Measurements from ENCODE around the gene S100PBP.
A peak's percentile ranks its signal among the peaks of the same experiment; 100 is the strongest.

Gene S100PBP

GRCh38 chr1:32878183-32878582 lies 60.7 kb downstream of the S100PBP start:
- no peak overlapping the region for H3K4me3 ChIP-seq (ENCODE audit: insufficient read depth, low read depth, low read length)
- peaks cover 31% of the 10 kb centered on the region for H3K4me1 ChIP-seq (ENCODE audit: control insufficient read depth, insufficient read depth, low read length)
- H3K27ac ChIP-seq (ENCODE audit: insufficient read depth, low read depth, low read length, poor library complexity, severe bottlenecking): no peak overlapping the region
- H3K9me3 ChIP-seq (ENCODE audit: control insufficient read depth, low read length): no peaks in the 10 kb centered on the region
- WGBS, 2 experiments: 71 to 79% methylated on average over 6 of the region's 6 CpGs
- H3K36me3 ChIP-seq (ENCODE audit: control insufficient read depth, insufficient read depth, low read length): no peaks in the 10 kb centered on the region
- no peaks in the 10 kb centered on the region for H3K27me3 ChIP-seq (ENCODE audit: control insufficient read depth, insufficient read depth, low read length, poor library complexity, severe bottlenecking)

GRCh38 chr1:32878637-32879041 lies 61.2 kb downstream of the S100PBP start:
- Histone ChIP-seq H3K4me1 (ENCODE audit: control insufficient read depth, insufficient read depth, low read length) (peaks cover 31% of the 10 kb centered on the region), H3K9me3 (ENCODE audit: control insufficient read depth, low read length) (no peaks in the 10 kb centered on the region)

GRCh38 chr1:32881291-32881690 lies 63.8 kb downstream of the S100PBP start:
- WGBS, 2 experiments: 93% methylated on average over 5 of the region's 5 CpGs

More at GRCh38 chr1:32878637-32879041, 61.2 kb downstream of the S100PBP start:
- 80 to 84% methylated on average over 5 of the region's 5 CpGs for WGBS, 2 experiments
- Histone ChIP-seq H3K4me3 (ENCODE audit: insufficient read depth, low read depth, low read length) (no peak overlapping the region), H3K36me3 (ENCODE audit: control insufficient read depth, insufficient read depth, low read length) (no peaks in the 10 kb centered on the region), H3K27me3 (ENCODE audit: control insufficient read depth, insufficient read depth, low read length, poor library complexity, severe bottlenecking) (no peaks in the 10 kb centered on the region), H3K27ac (ENCODE audit: insufficient read depth, low read depth, low read length, poor library complexity, severe bottlenecking) (no peak overlapping the region)

GRCh38 chr1:32881871-32882850 lies 64.7 kb downstream of the S100PBP start:
- WGBS, 2 experiments: 62 to 65% methylated on average over 20 to 21 of the region's 22 CpGs
- H3K27me3 ChIP-seq (ENCODE audit: control insufficient read depth, insufficient read depth, low read length, poor library complexity, severe bottlenecking): peaks cover 28% of the 10 kb centered on the region

More at GRCh38 chr1:32881291-32881690, 63.8 kb downstream of the S100PBP start:
- Histone ChIP-seq H3K4me3 (ENCODE audit: insufficient read depth, low read depth, low read length) (no peak overlapping the region), H3K36me3 (ENCODE audit: control insufficient read depth, insufficient read depth, low read length) (no peaks in the 10 kb centered on the region), H3K4me1 (ENCODE audit: control insufficient read depth, insufficient read depth, low read length) (peaks cover 35% of the 10 kb centered on the region), H3K9me3 (ENCODE audit: control insufficient read depth, low read length) (no peaks in the 10 kb centered on the region), H3K27ac (ENCODE audit: insufficient read depth, low read depth, low read length, poor library complexity, severe bottlenecking) (no peak overlapping the region), H3K27me3 (ENCODE audit: control insufficient read depth, insufficient read depth, low read length, poor library complexity, severe bottlenecking) (peaks cover 19% of the 10 kb centered on the region)

GRCh38 chr1:32883338-32884031 lies 66.0 kb downstream of the S100PBP start:
- H3K27me3 ChIP-seq (ENCODE audit: control insufficient read depth, insufficient read depth, low read length, poor library complexity, severe bottlenecking): peaks cover 39% of the 10 kb centered on the region
- no peaks in the 10 kb centered on the region for H3K9me3 ChIP-seq (ENCODE audit: control insufficient read depth, low read length)
- no peak overlapping the region for H3K27ac ChIP-seq (ENCODE audit: insufficient read depth, low read depth, low read length, poor library complexity, severe bottlenecking)
- 89 to 90% methylated on average over 7 of the region's 7 CpGs for WGBS, 2 experiments
- no peaks in the 10 kb centered on the region for H3K36me3 ChIP-seq (ENCODE audit: control insufficient read depth, insufficient read depth, low read length)
- H3K4me3 ChIP-seq (ENCODE audit: insufficient read depth, low read depth, low read length): no peak overlapping the region
- peaks cover 15% of the 10 kb centered on the region for H3K4me1 ChIP-seq (ENCODE audit: control insufficient read depth, insufficient read depth, low read length)

More at GRCh38 chr1:32881871-32882850, 64.7 kb downstream of the S100PBP start:
- no peaks in the 10 kb centered on the region for H3K36me3 ChIP-seq (ENCODE audit: control insufficient read depth, insufficient read depth, low read length)
- H3K4me3 ChIP-seq (ENCODE audit: insufficient read depth, low read depth, low read length): no peak overlapping the region
- no peaks in the 10 kb centered on the region for H3K9me3 ChIP-seq (ENCODE audit: control insufficient read depth, low read length)
- peaks cover 29% of the 10 kb centered on the region for H3K4me1 ChIP-seq (ENCODE audit: control insufficient read depth, insufficient read depth, low read length)
- no peak overlapping the region for H3K27ac ChIP-seq (ENCODE audit: insufficient read depth, low read depth, low read length, poor library complexity, severe bottlenecking)

GRCh38 chr1:32884032-32884372 lies 66.5 kb downstream of the S100PBP start:
- WGBS, 2 experiments: 80 to 89% methylated on average over 4 of the region's 4 CpGs

GRCh38 chr1:32884726-32885125 lies 67.3 kb downstream of the S100PBP start:
- Histone ChIP-seq H3K27ac (ENCODE audit: insufficient read depth, low read depth, low read length, poor library complexity, severe bottlenecking) (no peak overlapping the region), H3K9me3 (ENCODE audit: control insufficient read depth, low read length) (no peaks in the 10 kb centered on the region), H3K4me3 (ENCODE audit: insufficient read depth, low read depth, low read length) (no peak overlapping the region), H3K27me3 (ENCODE audit: control insufficient read depth, insufficient read depth, low read length, poor library complexity, severe bottlenecking) (peaks cover 39% of the 10 kb centered on the region), H3K36me3 (ENCODE audit: control insufficient read depth, insufficient read depth, low read length) (no peaks in the 10 kb centered on the region), H3K4me1 (ENCODE audit: control insufficient read depth, insufficient read depth, low read length) (peaks cover 14% of the 10 kb centered on the region)
- WGBS, 2 experiments: 62 to 65% methylated on average over 12 of the region's 12 CpGs

More at GRCh38 chr1:32884032-32884372, 66.5 kb downstream of the S100PBP start:
- no peak overlapping the region for H3K4me3 ChIP-seq (ENCODE audit: insufficient read depth, low read depth, low read length)
- H3K4me1 ChIP-seq (ENCODE audit: control insufficient read depth, insufficient read depth, low read length): peaks cover 14% of the 10 kb centered on the region
- no peaks in the 10 kb centered on the region for H3K36me3 ChIP-seq (ENCODE audit: control insufficient read depth, insufficient read depth, low read length)
- H3K27me3 ChIP-seq (ENCODE audit: control insufficient read depth, insufficient read depth, low read length, poor library complexity, severe bottlenecking): peaks cover 39% of the 10 kb centered on the region
- no peaks in the 10 kb centered on the region for H3K9me3 ChIP-seq (ENCODE audit: control insufficient read depth, low read length)
- H3K27ac ChIP-seq (ENCODE audit: insufficient read depth, low read depth, low read length, poor library complexity, severe bottlenecking): no peak overlapping the region

GRCh38 chr1:32885676-32886003 lies 68.2 kb downstream of the S100PBP start:
- no peaks in the 10 kb centered on the region for H3K36me3 ChIP-seq (ENCODE audit: control insufficient read depth, insufficient read depth, low read length)
- H3K9me3 ChIP-seq (ENCODE audit: control insufficient read depth, low read length): no peaks in the 10 kb centered on the region
- WGBS, 2 experiments: 32 to 39% methylated on average over 8 of the region's 8 CpGs
- H3K27ac ChIP-seq (ENCODE audit: insufficient read depth, low read depth, low read length, poor library complexity, severe bottlenecking): no peak overlapping the region
- no peak overlapping the region for H3K4me3 ChIP-seq (ENCODE audit: insufficient read depth, low read depth, low read length)
- H3K27me3 ChIP-seq (ENCODE audit: control insufficient read depth, insufficient read depth, low read length, poor library complexity, severe bottlenecking): peaks cover 39% of the 10 kb centered on the region
- peaks cover 14% of the 10 kb centered on the region for H3K4me1 ChIP-seq (ENCODE audit: control insufficient read depth, insufficient read depth, low read length)

GRCh38 chr1:32886004-32886827 lies 68.8 kb downstream of the S100PBP start, which contains the start of gene HPCA:
HPCA (plus strand) TSS chr1:32886491; CDS start chr1:32888899, 2,408 bp downstream.
- Histone ChIP-seq H3K9me3 (ENCODE audit: control insufficient read depth, low read length) (no peaks in the 10 kb centered on the region), H3K27ac (ENCODE audit: insufficient read depth, low read depth, low read length, poor library complexity, severe bottlenecking) (no peak within 1 kb of the TSS), H3K4me3 (ENCODE audit: insufficient read depth, low read depth, low read length) (peak within 1 kb of the TSS; percentile 3), H3K27me3 (ENCODE audit: control insufficient read depth, insufficient read depth, low read length, poor library complexity, severe bottlenecking) (peaks cover 39% of the 10 kb centered on the region), H3K4me1 (ENCODE audit: control insufficient read depth, insufficient read depth, low read length) (peaks cover 14% of the 10 kb centered on the region), H3K36me3 (ENCODE audit: control insufficient read depth, insufficient read depth, low read length) (no peaks in the 10 kb centered on the region)
- 7 to 8% methylated on average over 79 of the region's 79 CpGs for WGBS, 2 experiments
